ENCODE data around the gene FGF11.
A peak's percentile ranks its signal among the peaks of the same experiment; 100 is the strongest.

Gene FGF11

GRCh38 chr17:7396147-7396546 is 43.2 kb upstream of the FGF11 start:
- no peak overlapping the region for H3K27ac ChIP-seq (replicated peaks)
- TF ChIP-seq POLR2AphosphoS5 (IDR thresholded peaks at IDR 0.05; ENCODE audit: low read depth): no peak
- no peak for TF ChIP-seq GABPA (IDR thresholded peaks at IDR 0.05; ENCODE audit: low read depth)
- no peak for TF ChIP-seq CTCF (IDR thresholded peaks at IDR 0.05; ENCODE audit: insufficient read depth, low read length)
- no peak for TF ChIP-seq REST (IDR thresholded peaks at IDR 0.05; ENCODE audit: insufficient replicate concordance, low read depth)
- TF ChIP-seq SPI1 (IDR thresholded peaks at IDR 0.05; ENCODE audit: borderline replicate concordance, low read depth): no peak
- H3K27me3 ChIP-seq (ENCODE audit: insufficient read depth, poor library complexity, severe bottlenecking): no peaks in the 10 kb centered on the region
- no peak for DNase-seq (ENCODE audit: low read depth in 1 of 2, low spot score in 1 of 2)
- H3K4me3 ChIP-seq (replicated peaks; ENCODE audit: insufficient read depth, low read length): no peak overlapping the region

- DNase-seq (ENCODE audit: low read depth in 1 of 2, low spot score in 1 of 2): no peak
- Histone ChIP-seq H3K27me3 (ENCODE audit: insufficient read depth, poor library complexity, severe bottlenecking) (no peaks in the 10 kb centered on the region), H3K4me3 (replicated peaks; ENCODE audit: insufficient read depth, low read length) (no peak overlapping the region), H3K27ac (replicated peaks) (no peak overlapping the region)
- TF ChIP-seq POLR2AphosphoS5 (IDR thresholded peaks at IDR 0.05; ENCODE audit: low read depth): no peak
- TF ChIP-seq GABPA (IDR thresholded peaks at IDR 0.05; ENCODE audit: low read depth): no peak
- TF ChIP-seq CTCF (IDR thresholded peaks at IDR 0.05; ENCODE audit: insufficient read depth, low read length): no peak
- no peak for TF ChIP-seq SPI1 (IDR thresholded peaks at IDR 0.05; ENCODE audit: borderline replicate concordance, low read depth)
- TF ChIP-seq REST (IDR thresholded peaks at IDR 0.05; ENCODE audit: insufficient replicate concordance, low read depth): no peak
Measured at GRCh38 chr17:7398612-7399011, 40.7 kb upstream of the FGF11 start.

- DNase-seq (ENCODE audit: low read depth in 1 of 2, low spot score in 1 of 2): no peak
- Histone ChIP-seq H3K4me3 (replicated peaks; ENCODE audit: insufficient read depth, low read length) (peak overlapping the region; percentile 62), H3K27me3 (ENCODE audit: insufficient read depth, poor library complexity, severe bottlenecking) (no peaks in the 10 kb centered on the region), H3K27ac (replicated peaks) (peak overlapping the region; percentile 64; the same call in 1 of the 2 replicates)
- TF ChIP-seq GABPA (IDR thresholded peaks at IDR 0.05; ENCODE audit: low read depth) (no peak), REST (IDR thresholded peaks at IDR 0.05; ENCODE audit: insufficient replicate concordance, low read depth) (no peak), POLR2AphosphoS5 (IDR thresholded peaks at IDR 0.05; ENCODE audit: low read depth) (no peak), SPI1 (IDR thresholded peaks at IDR 0.05; ENCODE audit: borderline replicate concordance, low read depth) (no peak), CTCF (IDR thresholded peaks at IDR 0.05; ENCODE audit: insufficient read depth, low read length) (no peak)
Measured at GRCh38 chr17:7403043-7403726, 36.1 kb upstream of the FGF11 start.

Measured in HL-60 (cell line).